ENCODE measurements around the gene PCDHGA9.
A peak's percentile ranks its signal among the peaks of the same experiment; 100 is the strongest.
"Not testable (repeated sequence)": the region's sequence is repeated elsewhere in the genome, so short reads cannot be mapped to it uniquely, and the experiment has no call there.

Gene PCDHGA9

DNA sequence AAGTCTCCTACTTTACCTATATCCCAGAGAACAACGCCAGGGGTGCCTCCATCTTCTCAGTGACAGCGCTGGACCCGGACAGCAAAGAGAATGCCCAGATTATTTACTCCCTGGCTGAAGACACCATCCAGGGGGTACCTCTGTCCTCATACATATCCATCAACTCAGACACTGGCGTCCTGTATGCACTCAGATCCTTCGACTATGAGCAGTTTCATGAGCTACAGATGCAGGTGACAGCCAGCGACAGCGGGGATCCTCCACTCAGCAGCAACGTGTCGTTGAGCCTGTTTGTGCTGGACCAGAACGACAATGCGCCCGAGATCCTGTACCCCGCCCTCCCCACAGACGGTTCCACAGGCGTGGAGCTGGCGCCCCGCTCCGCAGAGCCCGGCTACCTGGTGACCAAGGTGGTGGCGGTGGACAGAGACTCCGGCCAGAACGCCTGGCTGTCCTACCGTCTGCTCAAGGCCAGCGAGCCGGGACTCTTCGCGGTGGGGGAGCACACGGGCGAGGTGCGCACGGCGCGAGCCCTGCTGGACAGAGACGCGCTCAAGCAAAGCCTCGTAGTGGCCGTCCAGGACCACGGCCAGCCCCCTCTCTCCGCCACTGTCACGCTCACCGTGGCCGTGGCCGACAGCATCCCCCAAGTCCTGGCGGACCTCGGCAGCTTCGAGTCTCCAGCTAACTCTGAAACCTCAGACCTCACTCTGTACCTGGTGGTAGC, 12.1 kb downstream of the PCDHGA9 start:
- DNase-seq: not testable (repeated sequence)

GRCh38 chr5:141415275-141415618, 12.7 kb downstream of the PCDHGA9 start:
- DNase-seq: not testable (repeated sequence)

DNA sequence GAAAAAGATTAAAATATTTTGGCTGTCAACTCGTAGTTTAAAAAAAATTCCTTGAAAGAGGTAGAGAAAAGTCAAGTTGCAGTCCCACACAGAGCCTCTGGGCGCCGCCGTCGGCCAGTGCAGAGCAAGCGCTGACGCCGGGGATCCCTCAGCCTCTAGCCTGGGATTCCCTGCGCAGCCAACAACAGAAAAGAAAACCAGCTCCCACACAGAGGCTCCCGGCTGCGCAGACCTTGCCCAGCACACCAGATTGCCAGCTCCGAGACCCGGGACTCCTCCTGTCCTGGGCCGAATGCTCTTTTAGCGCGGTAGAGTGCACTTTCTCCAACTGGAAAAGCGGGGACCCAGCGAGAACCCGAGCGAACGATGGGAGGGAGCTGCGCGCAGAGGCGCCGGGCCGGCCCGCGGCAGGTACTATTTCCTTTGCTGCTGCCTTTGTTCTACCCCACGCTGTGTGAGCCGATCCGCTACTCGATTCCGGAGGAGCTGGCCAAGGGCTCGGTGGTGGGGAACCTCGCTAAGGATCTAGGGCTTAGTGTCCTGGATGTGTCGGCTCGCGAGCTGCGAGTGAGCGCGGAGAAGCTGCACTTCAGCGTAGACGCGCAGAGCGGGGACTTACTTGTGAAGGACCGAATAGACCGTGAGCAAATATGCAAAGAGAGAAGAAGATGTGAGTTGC, 15.1 kb downstream of the PCDHGA9 start, which contains the start of gene PCDHGB7:
PCDHGB7 (plus strand) TSS at position 184 of the 679 bp plus-strand sequence; CDS start at position 367, 183 bp downstream.
- peak; percentile 83 to 93 (median 88) for DNase-seq

- DNase-seq: no peak
Observed at GRCh38 chr5:141419074-141419880, 16.7 kb downstream of the PCDHGA9 start.

DNA sequence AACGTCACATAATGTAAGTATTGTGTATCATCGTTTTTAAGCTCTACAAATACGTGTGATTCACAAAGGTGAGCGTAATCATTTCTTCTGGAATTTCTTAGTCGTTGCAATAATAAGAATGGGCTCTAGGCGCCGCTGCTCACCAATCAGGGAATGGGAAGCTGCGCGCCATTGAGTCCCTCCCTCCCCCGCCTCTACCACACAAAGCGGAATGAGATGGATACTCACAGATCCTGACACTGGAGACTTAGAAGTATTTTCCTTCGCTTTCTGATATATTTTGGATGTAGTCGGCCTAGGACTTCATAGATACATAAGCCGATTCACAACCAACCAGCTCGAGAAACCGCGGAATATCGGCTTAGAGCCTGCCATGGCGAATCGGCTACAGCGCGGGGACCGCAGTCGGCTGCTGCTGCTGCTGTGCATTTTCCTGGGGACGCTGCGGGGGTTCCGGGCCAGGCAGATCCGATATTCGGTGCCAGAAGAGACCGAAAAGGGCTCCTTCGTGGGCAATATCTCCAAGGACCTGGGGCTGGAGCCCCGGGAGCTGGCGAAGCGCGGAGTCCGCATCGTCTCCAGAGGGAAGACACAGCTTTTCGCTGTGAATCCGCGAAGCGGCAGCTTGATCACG, 18.4 kb downstream of the PCDHGA9 start, which contains the start of gene PCDHGA11:
PCDHGA11 (plus strand) TSS at position 197 of the 634 bp plus-strand sequence; CDS start at position 374, 177 bp downstream.
- DNase-seq: peak; percentile 79 to 87 (median 86)

DNA sequence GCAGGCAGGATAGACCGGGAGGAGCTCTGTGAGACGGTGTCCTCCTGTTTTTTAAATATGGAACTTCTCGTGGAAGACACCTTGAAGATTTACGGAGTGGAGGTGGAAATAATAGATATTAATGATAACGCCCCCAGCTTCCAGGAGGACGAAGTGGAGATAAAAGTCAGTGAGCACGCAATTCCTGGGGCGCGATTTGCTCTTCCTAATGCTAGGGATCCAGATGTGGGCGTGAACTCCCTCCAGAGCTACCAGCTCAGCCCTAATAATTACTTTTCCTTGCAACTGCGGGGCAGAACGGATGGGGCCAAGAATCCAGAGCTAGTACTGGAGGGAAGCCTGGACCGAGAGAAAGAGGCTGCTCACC, 18.9 kb downstream of the PCDHGA9 start:
- no peak for DNase-seq

GRCh38 chr5:141422742-141423291, 20.2 kb downstream of the PCDHGA9 start:
- no peak for DNase-seq

DNA sequence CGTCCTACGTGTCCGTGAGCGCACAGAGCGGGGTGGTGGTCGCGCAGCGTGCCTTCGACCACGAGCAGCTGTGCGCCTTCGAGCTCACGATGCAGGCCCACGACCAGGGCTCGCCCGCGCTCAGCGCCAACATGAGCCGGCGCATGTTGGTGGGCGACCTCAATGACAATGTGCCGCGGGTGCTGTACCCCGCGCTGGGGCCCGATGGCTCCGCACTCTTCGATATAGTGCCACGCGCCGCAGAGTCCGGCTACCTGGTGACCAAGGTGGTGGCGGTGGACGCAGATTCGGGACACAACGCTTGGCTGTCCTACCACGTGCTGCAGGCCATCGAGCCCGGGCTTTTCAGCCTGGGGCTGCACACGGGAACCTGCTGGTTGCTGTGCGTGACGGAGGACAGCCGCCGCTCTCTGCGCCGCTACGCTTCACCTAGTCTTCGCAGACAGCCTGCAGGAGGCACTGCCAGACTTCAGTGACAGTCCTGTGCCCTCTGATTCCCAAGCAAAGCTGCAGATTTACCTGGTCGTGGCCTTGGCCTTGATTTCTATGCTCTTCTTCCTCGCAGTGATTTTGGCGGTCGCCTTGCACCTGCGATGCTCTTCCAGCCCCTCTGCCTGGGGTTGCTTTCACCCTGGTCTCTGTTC, 25.3 kb downstream of the PCDHGA9 start:
- DNase-seq: no peak

GRCh38 chr5:141430332-141431113, 27.9 kb downstream of the PCDHGA9 start, which contains the start of gene PCDHGA12:
Gene PCDHGA12, plus strand, starts transcription at chr5:141430507. Its CDS starts 253 bp downstream, at chr5:141430760.
- peak; percentile 74 to 90 (median 86) for DNase-seq

GRCh38 chr5:141431286-141431685, 28.7 kb downstream of the PCDHGA9 start:
- peak; percentile 5 to 45 (median 38) for DNase-seq

- not testable (repeated sequence) for DNase-seq
Observed at GRCh38 chr5:141432308-141432707, 29.7 kb downstream of the PCDHGA9 start.

GRCh38 chr5:141432726-141433125, 30.1 kb downstream of the PCDHGA9 start:
- DNase-seq: not testable (repeated sequence)

GRCh38 chr5:141434006-141434405, 31.4 kb downstream of the PCDHGA9 start:
- DNase-seq: no peak

- DNase-seq: no peak
Observed at GRCh38 chr5:141437221-141437620, 34.6 kb downstream of the PCDHGA9 start.

DNA sequence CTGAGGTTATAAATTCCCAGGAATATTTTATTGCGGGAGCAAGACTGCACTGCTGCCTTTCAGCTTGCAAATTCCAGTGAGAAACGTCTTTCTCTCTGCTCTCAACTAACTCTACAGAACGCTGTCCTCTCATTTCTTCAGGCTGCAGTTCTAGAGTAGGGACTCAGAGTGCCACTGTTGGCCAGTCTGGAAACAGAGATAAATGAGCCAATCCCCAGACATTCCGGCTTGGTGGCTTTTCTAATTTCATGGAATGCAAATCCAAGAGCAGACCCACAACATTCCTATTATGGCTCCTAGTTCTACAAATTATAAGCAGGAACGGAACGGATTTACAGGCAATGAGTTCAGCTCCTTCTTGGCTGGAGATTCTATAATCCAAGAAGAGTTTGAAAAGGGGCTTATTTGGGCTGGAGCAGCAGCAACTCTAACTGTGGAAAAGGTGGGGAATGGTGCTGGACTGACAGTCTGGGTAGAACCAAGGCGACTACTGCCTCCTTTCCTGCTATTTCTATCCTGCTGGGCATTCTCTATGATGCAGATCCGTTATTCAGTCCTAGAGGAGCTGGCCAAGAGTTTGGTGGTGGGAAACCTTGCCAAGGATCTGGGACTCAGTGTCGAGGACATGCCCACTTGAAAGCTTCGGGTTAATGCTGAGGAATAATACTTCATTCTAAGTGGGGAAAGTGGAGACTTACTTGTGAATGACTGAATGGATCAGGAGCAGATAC, 37.0 kb downstream of the PCDHGA9 start:
- DNase-seq: no peak

- DNase-seq: no peak
Observed at GRCh38 chr5:141440341-141440740, 37.8 kb downstream of the PCDHGA9 start.

DNA sequence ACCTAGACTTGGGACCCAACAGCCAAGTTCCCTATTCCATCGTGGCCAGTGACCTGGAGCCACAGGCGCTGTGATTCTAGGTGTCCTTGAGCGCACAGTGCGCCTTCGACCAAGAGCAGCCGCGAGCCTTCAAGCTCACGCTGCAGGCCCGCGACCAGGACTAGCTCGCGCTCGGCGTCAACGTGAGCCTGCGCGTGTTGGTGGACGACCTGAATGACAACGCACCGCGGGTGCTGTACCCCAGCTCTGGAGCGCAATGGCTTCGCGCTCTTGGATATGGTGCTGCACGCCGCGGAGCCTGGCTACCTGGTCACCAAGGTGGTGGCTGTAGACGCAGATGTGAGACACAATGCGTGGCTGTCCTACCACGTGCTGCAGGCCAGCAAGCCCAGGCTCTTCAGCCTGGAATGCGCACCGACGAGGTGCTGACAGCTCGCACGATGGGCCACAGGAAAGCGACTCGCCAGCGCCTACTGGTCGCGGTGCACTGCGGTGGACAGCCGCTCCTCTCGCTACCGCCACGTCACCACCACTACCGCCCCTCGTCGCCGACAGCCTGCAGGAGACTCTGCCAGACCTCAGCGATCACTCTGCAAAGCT, 39.1 kb downstream of the PCDHGA9 start:
- DNase-seq: no peak

Measured in suppressor macrophage (primary cell).